ENCODE results near the gene SOX13.
"Not testable (repeated sequence)": the region's sequence is repeated elsewhere in the genome, so short reads cannot be mapped to it uniquely, and the experiment has no call there.

Gene SOX13

GRCh38 chr1:204072931-204073836 lies at the start of gene SOX13:
SOX13 (plus strand) TSS chr1:204073115; CDS start chr1:204112916, 39,801 bp downstream.
- DNase-seq: peak; percentile 79

GRCh38 chr1:204025917-204026707 lies 46.8 kb upstream of the SOX13 start:
- DNase-seq: no peak

- no peak for DNase-seq
Observed at GRCh38 chr1:204027446-204027845, 45.5 kb upstream of the SOX13 start.

GRCh38 chr1:204029016-204029415 lies 43.9 kb upstream of the SOX13 start:
- no peak for DNase-seq

- no peak for DNase-seq
Observed at GRCh38 chr1:204031098-204031710, 41.7 kb upstream of the SOX13 start.

- DNase-seq: no peak
Observed at GRCh38 chr1:204032642-204033235, 40.2 kb upstream of the SOX13 start.

GRCh38 chr1:204033306-204033705 lies 39.6 kb upstream of the SOX13 start:
- DNase-seq: no peak

- DNase-seq: no peak
Observed at GRCh38 chr1:204036882-204037655, 35.8 kb upstream of the SOX13 start.

GRCh38 chr1:204041232-204041767 lies 31.6 kb upstream of the SOX13 start:
- DNase-seq: no peak

- no peak for DNase-seq
Observed at GRCh38 chr1:204041803-204042505, 31.0 kb upstream of the SOX13 start.

- DNase-seq: no peak
Observed at GRCh38 chr1:204042516-204042915, 30.4 kb upstream of the SOX13 start.

GRCh38 chr1:204043680-204044079 lies 29.2 kb upstream of the SOX13 start:
- no peak for DNase-seq

- DNase-seq: no peak
Observed at GRCh38 chr1:204044448-204044847, 28.5 kb upstream of the SOX13 start.

- no peak for DNase-seq
Observed at GRCh38 chr1:204045430-204045829, 27.5 kb upstream of the SOX13 start.

- no peak for DNase-seq
Observed at GRCh38 chr1:204046346-204046745, 26.6 kb upstream of the SOX13 start.

- not testable (repeated sequence) for DNase-seq
Observed at GRCh38 chr1:204048796-204049195, 24.1 kb upstream of the SOX13 start.

- DNase-seq: no peak
Observed at GRCh38 chr1:204051258-204051657, 21.7 kb upstream of the SOX13 start.

- DNase-seq: no peak
Observed at GRCh38 chr1:204051718-204052117, 21.2 kb upstream of the SOX13 start.

GRCh38 chr1:204053893-204054292 lies 19.0 kb upstream of the SOX13 start:
- no peak for DNase-seq

- DNase-seq: no peak
Observed at GRCh38 chr1:204059970-204060369, 12.9 kb upstream of the SOX13 start.

- DNase-seq: no peak
Observed at GRCh38 chr1:204062106-204062505, 10.8 kb upstream of the SOX13 start.
